HEK293 (cell line): Measurements from ENCODE around the gene ZMYND10.

ENCODE experiments used
- CTCF ChIA-PET: fragments of 350-600 bp; formaldehyde crosslinking; extraction: SDS; loops from one replicate; lab custom pipeline; 2021; ENCODE audit warnings: antibody characterized with exemption; lab: Yijun Ruan, JAX
- POLR2A ChIA-PET: fragments of 300-600 bp; formaldehyde crosslinking; extraction: SDS; loops from one replicate; lab custom pipeline; 2020; ENCODE audit warnings: antibody characterized with exemption, inconsistent platforms; lab: Yijun Ruan, JAX
- H3K27ac ChIP-seq: fragments of 200-500 bp; sonication (Bioruptor generic); 2 replicates; pipeline ENCODE4 v1.5.1; 2014; ENCODE audit warnings: low read depth, low read length, control low read depth, inconsistent platforms; ENCODE audit errors: extremely low read depth
- H3K36me3 ChIP-seq, 2 experiments: fragments of 200-500 bp in 1 of 2; sonication (Bioruptor generic) in 1 of 2; 1 replicate in 1 of 2; 2 replicates in 1 of 2; pipeline ENCODE4 v1.5.1; 2014 to 2017; ENCODE audit warnings: inconsistent platforms in 2 of 2, low read length in 2 of 2; ENCODE audit not compliant: control insufficient read depth in 2 of 2, insufficient read depth in 1 of 2
- H3K4me1 ChIP-seq: fragments of 200-500 bp; sonication (Bioruptor generic); 2 replicates; pipeline ENCODE4 v1.5.1; 2014; ENCODE audit warnings: mild to moderate bottlenecking, low read length, inconsistent platforms; ENCODE audit not compliant: control insufficient read depth, insufficient read depth
- H3K4me3 ChIP-seq: 2 replicates; pipeline ENCODE4 v1.5.1; 2011; ENCODE audit warnings: low read depth, mild to moderate bottlenecking, control low read depth, low read length, moderate library complexity
- H3K9me3 ChIP-seq: fragments of 200-500 bp; sonication (Bioruptor generic); 2 replicates; pipeline ENCODE4 v1.5.1; 2014; ENCODE audit warnings: low read depth, low read length, inconsistent platforms; ENCODE audit not compliant: control insufficient read depth, insufficient read depth
- AEBP2 ChIP-seq: fragments of 450-650 bp; formaldehyde crosslinking; IDR thresholded peaks from 2 replicates; pipeline ENCODE4 v1.5.1; 2016; ENCODE audit warnings: missing biosample characterization, missing genetic modification characterization, borderline replicate concordance
- BCL6B ChIP-seq: fragments of 450-650 bp; formaldehyde crosslinking; IDR thresholded peaks from 2 replicates; pipeline ENCODE4 v1.5.1; 2017; ENCODE audit warnings: missing biosample characterization, missing genetic modification characterization
- EGR2 ChIP-seq: fragments of 450-650 bp; formaldehyde crosslinking; IDR thresholded peaks from 2 replicates; pipeline ENCODE4 v1.5.1; 2016; ENCODE audit warnings: low read depth, missing biosample characterization, missing genetic modification characterization
- INSM2 ChIP-seq: fragments of 450-650 bp; formaldehyde crosslinking; IDR thresholded peaks from 2 replicates; pipeline ENCODE4 v1.5.1; 2016; ENCODE audit warnings: missing biosample characterization, missing genetic modification characterization
- MYNN ChIP-seq: fragments of 450-650 bp; formaldehyde crosslinking; IDR thresholded peaks from 2 replicates; pipeline ENCODE4 v1.5.1; 2016; ENCODE audit warnings: missing biosample characterization, missing genetic modification characterization, borderline replicate concordance
- PATZ1 ChIP-seq: fragments of 450-650 bp; formaldehyde crosslinking; IDR thresholded peaks from 2 replicates; pipeline ENCODE4 v1.5.1; 2016; ENCODE audit warnings: missing biosample characterization, missing genetic modification characterization
- ZBTB26 ChIP-seq: fragments of 450-650 bp; formaldehyde crosslinking; optimal IDR thresholded peaks from 2 replicates; pipeline ENCODE3; 2016; ENCODE audit warnings: missing biosample characterization, mild to moderate bottlenecking, missing genetic modification characterization
- ZBTB44 ChIP-seq: fragments of 450-650 bp; IDR thresholded peaks from 2 replicates; pipeline ENCODE4 v1.5.1; 2018; ENCODE audit warnings: missing biosample characterization, mild to moderate bottlenecking, missing genetic modification characterization
- ZIC2 ChIP-seq: fragments of 450-650 bp; formaldehyde crosslinking; IDR thresholded peaks from 2 replicates; pipeline ENCODE4 v1.5.1; 2016; ENCODE audit warnings: missing biosample characterization, missing genetic modification characterization
- ZNF112 ChIP-seq: fragments of 450-650 bp; formaldehyde crosslinking; IDR thresholded peaks from 2 replicates; pipeline ENCODE4 v1.5.0; 2017; ENCODE audit warnings: missing biosample characterization, missing genetic modification characterization
- ZNF239 ChIP-seq: fragments of 450-650 bp; formaldehyde crosslinking; IDR thresholded peaks from 2 replicates; pipeline ENCODE4 v1.5.1; 2016; ENCODE audit warnings: missing biosample characterization, missing genetic modification characterization
- ZNF341 ChIP-seq: fragments of 450-650 bp; formaldehyde crosslinking; IDR thresholded peaks from 2 replicates; pipeline ENCODE4; 2016; ENCODE audit warnings: low read depth, missing biosample characterization, missing genetic modification characterization
- ZNF394 ChIP-seq: fragments of 450-650 bp; formaldehyde crosslinking; IDR thresholded peaks from 2 replicates; pipeline ENCODE4 v1.5.1; 2016; ENCODE audit warnings: missing biosample characterization, missing genetic modification characterization, mild to moderate bottlenecking, moderate library complexity, borderline replicate concordance
- ZNF654 ChIP-seq: fragments of 450-650 bp; formaldehyde crosslinking; IDR thresholded peaks from 2 replicates; pipeline ENCODE4 v1.5.1; 2016; ENCODE audit warnings: low read depth, missing biosample characterization, missing genetic modification characterization
- ZNF704 ChIP-seq: fragments of 450-650 bp; formaldehyde crosslinking; IDR thresholded peaks from 2 replicates; pipeline ENCODE4 v1.5.1; 2016; ENCODE audit warnings: missing biosample characterization, missing genetic modification characterization
- ZNF792 ChIP-seq: fragments of 450-650 bp; formaldehyde crosslinking; IDR thresholded peaks from 2 replicates; pipeline ENCODE4 v1.5.1; 2016; ENCODE audit warnings: missing biosample characterization, missing genetic modification characterization

The ZMYND10 gene

GRCh38 chr3:50371133-50371685 lies 25.7 kb upstream of the ZMYND10 start (continued):
- TF ChIP-seq BCL6B (tag by site-specific recombination) (no peak), ZNF394 (tag by site-specific recombination) (no peak), ZIC2 (tag by site-specific recombination) (peak; percentile 55; the same call in 1 of the 2 replicates), ZNF112 (tag by site-specific recombination) (no peak), INSM2 (tag by site-specific recombination) (no peak), ZNF704 (tag by site-specific recombination) (no peak), ZNF341 (no peak)
- TF ChIP-seq, all 188 proteins: peak for 5

GRCh38 chr3:50370594-50370993 lies 25.1 kb upstream of the ZMYND10 start:
- no peak overlapping the region for H3K4me3 ChIP-seq
- no peaks in the 10 kb centered on the region for H3K9me3 ChIP-seq
- H3K36me3 ChIP-seq, result no peaks in the 10 kb centered on the region
- POLR2A ChIA-PET, result interaction anchor here (1.0 kb wide), 1 partner anchor 172 kb away, joined by 3 read pairs; no protein-coding TSS in a partner anchor
- TF ChIP-seq ZNF654 (peak; percentile 47; the same call in 1 of the 2 replicates), ZNF792 (tag by site-specific recombination) (no peak)
- peak overlapping the region; percentile 34; the same call in 1 of the 2 replicates for H3K27ac ChIP-seq
- H3K4me1 ChIP-seq, result no peaks in the 10 kb centered on the region
- CTCF ChIA-PET, result interaction anchor here (0.7 to 1.4 kb wide), 6 partner anchors 11 to 1402 kb away, joined by 3 read pairs; no protein-coding TSS in a partner anchor

- POLR2A ChIA-PET, result interaction anchor here (0.9 to 1.0 kb wide), 2 partner anchors 19 to 41 kb away, joined by 3 to 8 read pairs; partner anchors contain the start of genes CYB561D2 and NPRL2
- Histone ChIP-seq H3K4me3 (no peak overlapping the region), H3K9me3 (no peaks in the 10 kb centered on the region), H3K4me1 (no peaks in the 10 kb centered on the region), H3K36me3 (no peaks in the 10 kb centered on the region), H3K27ac (no peak overlapping the region)
- CTCF ChIA-PET, result interaction anchor here (0.6 to 1.4 kb wide), 3 partner anchors 12 to 149 kb away, joined by 3 read pairs; no protein-coding TSS in a partner anchor
- TF ChIP-seq MYNN (tag by site-specific recombination), result no peak
- peak; percentile 42; the same call in 1 of the 2 replicates for TF ChIP-seq EGR2 (tag by site-specific recombination)
These were observed 23.6 kb upstream of the ZMYND10 start for GRCh38 chr3:50369012-50369670.

GRCh38 chr3:50365842-50366220 lies 20.3 kb upstream of the ZMYND10 start:
- Histone ChIP-seq H3K4me3 (no peak overlapping the region), H3K36me3 (no peaks in the 10 kb centered on the region), H3K4me1 (no peaks in the 10 kb centered on the region), H3K27ac (no peak overlapping the region), H3K9me3 (no peaks in the 10 kb centered on the region)
- ChIA-PET CTCF (interaction anchor here (1.4 kb wide), 1 partner anchor 18 kb away, joined by 4 read pairs; no protein-coding TSS in a partner anchor), POLR2A (interaction anchor here (0.5 kb wide), 2 partner anchors 123 to 151 kb away, joined by 3 read pairs; no protein-coding TSS in a partner anchor)
- TF ChIP-seq ZBTB44 (no peak), PATZ1 (no peak), ZBTB26 (tag by site-specific recombination) (no peak), ZNF239 (tag by site-specific recombination) (no peak), AEBP2 (tag by site-specific recombination) (no peak)
